Activated T-cell treated with anti-CD3 and anti-CD28 coated beads, Interleukin-2, amount 50 U/mL, for 1 hour (primary cell): Measurements from ENCODE around the gene MCC.

ENCODE experiments used
- DNase-seq: peaks from one replicate; pipeline ENCODE4 v3.0.0-alpha.2; 2020

Gene MCC

GRCh38 chr5:113128082-113128481 lies 360.2 kb downstream of the MCC start:
- DNase-seq: no peak

- DNase-seq: no peak
Measured at GRCh38 chr5:113127021-113127420, 361.2 kb downstream of the MCC start.

GRCh38 chr5:113125371-113125770 lies 362.9 kb downstream of the MCC start:
- DNase-seq: no peak

DNA sequence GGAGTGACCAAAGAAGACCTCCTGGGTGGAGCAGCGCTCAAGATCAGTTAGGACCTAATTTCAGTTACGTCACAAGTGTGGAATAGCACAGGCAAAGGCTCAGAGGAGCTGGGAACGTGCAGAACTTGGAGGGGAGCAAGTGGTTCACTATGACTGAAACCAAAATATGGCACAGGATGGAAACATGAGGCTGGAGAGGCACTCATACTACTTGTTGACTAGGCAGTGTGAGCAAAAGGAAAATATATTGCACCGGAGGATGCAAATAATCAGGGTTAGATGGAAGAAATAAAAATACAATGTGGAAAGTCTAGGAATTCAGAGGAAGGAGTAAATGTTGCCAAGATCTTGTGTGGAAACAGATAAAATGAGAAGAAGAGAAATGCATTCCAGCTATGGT lies 363.3 kb downstream of the MCC start:
- no peak for DNase-seq

GRCh38 chr5:113124265-113124664 lies 364.0 kb downstream of the MCC start:
- no peak for DNase-seq

DNA sequence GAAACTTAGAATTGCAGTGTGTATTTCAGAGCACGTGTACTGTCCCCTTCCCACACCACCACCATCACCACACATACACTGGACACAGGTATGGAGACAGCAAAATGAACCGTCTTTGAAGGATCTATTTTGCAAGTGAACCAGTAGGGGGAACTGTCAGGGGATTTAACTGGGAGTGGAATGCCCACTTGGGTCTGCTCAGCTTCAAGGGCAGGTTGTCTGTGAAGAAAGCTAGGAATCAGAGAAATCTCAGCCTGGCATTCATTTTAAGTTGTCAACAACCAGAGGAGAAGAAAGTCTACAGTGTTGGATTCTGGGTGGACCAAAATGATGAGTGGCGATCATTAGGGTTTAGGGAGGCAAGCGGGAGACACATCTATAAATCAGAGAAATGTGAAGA lies 364.6 kb downstream of the MCC start:
- no peak for DNase-seq

- no peak for DNase-seq
Measured at GRCh38 chr5:113122053-113122452, 366.2 kb downstream of the MCC start.

DNA sequence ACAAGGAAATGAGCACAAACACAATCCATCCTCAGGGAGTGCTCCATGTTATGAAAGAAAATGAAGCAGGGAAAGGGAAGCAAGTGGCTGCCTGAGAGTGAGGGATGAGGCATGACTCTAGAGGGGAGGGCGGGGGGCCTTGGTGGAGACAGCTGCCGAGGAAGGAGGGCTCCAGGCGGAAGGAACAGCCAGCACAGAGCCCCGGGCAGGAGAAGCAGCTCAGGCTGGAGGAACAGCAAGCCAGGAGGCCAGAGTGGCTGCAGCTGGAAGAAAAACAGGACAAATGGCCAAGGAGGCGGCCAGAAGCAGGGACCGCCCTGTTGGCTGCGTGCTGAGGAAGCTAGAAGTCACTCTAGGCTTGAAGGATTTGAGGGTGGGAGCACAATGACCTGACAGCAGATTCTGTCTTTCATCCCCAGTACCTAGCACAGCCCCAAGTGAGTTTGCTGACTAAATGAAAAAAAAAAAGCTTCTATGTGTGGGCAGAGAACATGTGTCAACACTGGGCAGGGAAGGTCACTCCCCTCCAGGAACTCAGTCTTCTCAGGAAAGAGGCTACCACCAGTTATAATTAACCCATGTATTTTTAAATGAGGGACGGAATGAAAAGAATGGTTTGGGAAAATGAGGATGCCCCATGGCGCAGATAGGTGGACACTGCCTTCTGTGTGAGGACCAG lies 368.9 kb downstream of the MCC start:
- DNase-seq: no peak

DNA sequence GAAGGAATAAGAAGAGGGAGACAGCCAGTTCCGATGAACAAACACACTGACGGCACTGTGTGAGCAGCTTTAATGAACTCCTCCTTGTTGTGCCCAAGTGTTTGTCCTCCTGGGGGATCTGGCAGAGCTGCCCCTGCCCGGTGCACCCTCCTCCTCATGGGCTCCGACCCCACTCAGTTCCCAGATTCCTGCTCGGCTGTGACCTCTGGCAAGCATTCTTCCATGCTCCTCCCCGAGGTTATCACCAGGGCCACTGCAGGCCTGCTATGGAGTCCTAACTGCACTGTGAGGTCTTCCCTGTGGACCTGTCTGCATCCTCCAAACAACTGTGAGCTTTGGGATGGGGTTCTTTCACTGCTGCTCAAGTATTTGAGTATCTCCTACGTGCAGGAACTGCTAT lies 369.5 kb downstream of the MCC start:
- DNase-seq: no peak

- DNase-seq: no peak
Measured at GRCh38 chr5:113118298-113118697, 370.0 kb downstream of the MCC start.

- DNase-seq: no peak
Measured at GRCh38 chr5:113117543-113118115, 370.6 kb downstream of the MCC start.

DNA sequence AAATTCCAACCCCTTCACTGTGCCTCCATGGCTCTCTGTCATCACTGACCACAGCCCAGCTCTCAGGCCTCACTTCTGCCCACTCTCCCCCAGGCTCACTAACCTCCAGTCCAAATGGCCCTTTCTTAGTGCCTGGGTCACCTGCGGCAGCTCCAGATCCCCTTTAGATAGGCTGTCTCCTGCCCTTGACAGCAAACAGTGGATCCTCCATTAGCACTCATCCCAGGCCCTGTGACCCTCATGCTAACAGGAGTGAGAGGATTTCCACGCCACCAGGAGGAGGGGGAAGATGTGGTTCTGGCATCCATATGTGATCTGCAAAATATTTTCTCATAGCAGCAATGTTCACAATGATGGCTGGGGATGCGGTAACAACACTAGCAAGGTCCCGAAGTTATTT lies 372.3 kb downstream of the MCC start:
- DNase-seq: no peak

GRCh38 chr5:113115061-113115460 lies 373.2 kb downstream of the MCC start:
- DNase-seq: no peak

GRCh38 chr5:113114559-113114958 lies 373.7 kb downstream of the MCC start:
- no peak for DNase-seq

- DNase-seq: no peak
Measured at GRCh38 chr5:113112435-113112834, 375.8 kb downstream of the MCC start.

- DNase-seq: no peak
Measured at GRCh38 chr5:113110117-113110516, 378.1 kb downstream of the MCC start.

- DNase-seq: no peak
Measured at GRCh38 chr5:113109344-113109743, 378.9 kb downstream of the MCC start.

DNA sequence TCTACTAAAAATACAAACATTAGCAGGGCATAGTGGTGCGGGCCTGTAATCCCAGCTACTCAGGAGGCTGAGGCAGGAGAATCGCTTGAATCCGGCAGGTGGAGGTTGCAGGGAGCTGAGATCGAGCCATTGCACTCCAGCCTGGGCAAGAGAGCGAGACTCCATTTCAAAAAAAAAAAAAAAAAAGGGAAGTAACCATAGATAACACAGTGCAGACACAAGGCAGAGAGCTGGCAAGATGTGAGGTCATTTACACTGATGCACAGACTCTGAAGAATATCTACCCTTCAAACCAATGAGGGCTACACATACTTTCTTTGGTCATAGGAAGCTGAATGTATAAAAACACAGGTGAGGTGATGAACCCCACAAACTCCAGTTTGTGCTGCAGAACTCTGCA lies 379.8 kb downstream of the MCC start:
- no peak for DNase-seq

GRCh38 chr5:113106821-113107220 lies 381.4 kb downstream of the MCC start:
- no peak for DNase-seq

- no peak for DNase-seq
Measured at GRCh38 chr5:113105693-113106280, 382.5 kb downstream of the MCC start.

DNA sequence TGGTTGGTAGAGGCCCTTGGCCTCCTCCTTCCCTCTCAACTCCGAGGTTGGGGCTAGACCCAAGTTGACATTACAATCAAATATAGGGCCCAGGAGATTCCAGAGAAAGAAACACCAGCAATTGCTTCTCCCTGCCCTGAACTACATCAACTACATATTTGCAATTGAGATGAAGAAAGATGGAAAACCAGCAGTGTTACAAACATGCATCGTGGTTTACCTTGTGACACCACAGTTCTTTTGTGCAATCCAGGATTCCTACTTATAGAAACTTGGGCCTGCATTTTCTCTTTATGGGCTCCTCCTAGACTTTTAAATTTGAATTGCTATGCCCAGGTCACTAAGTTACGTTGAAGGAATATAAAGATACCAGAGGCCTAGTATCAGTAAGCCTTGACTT lies 384.9 kb downstream of the MCC start:
- no peak for DNase-seq

GRCh38 chr5:113102121-113102531 lies 386.1 kb downstream of the MCC start:
- DNase-seq: no peak

DNA sequence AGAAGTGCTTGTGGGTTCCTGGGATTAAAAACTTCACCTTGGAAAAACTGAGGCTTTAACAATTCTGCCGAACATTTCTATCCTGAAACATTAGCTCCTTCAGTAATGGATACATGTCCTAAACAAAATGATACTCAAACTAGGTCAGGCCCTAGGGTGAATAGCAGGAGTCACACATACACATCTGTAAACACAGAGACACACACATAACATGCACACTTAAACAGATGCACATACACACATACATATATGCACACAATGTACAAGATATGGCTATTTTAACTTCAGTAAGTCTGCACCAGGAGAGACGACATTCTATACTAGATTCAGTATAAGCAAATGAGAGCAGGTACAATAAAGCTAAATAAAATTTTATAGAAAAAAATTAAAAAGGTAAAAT lies 387.3 kb downstream of the MCC start:
- no peak for DNase-seq

DNA sequence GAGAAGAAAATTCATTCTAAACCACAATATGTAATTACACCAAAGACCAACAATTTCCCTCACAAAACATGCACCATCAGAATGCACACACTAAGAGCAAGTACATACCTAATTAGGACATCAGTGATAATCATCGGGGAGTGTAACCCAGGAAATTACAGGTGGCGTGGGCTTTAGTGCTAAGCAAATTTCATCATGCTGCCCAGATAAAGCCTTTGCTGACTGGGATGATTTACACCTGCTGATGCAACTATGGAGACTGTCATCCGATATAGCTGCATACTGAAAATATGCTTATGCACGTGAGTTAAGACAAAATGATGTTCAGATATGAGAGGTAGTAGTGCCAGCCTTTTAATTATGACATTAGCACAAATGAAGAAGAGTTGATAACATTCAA lies 388.4 kb downstream of the MCC start:
- no peak for DNase-seq

DNA sequence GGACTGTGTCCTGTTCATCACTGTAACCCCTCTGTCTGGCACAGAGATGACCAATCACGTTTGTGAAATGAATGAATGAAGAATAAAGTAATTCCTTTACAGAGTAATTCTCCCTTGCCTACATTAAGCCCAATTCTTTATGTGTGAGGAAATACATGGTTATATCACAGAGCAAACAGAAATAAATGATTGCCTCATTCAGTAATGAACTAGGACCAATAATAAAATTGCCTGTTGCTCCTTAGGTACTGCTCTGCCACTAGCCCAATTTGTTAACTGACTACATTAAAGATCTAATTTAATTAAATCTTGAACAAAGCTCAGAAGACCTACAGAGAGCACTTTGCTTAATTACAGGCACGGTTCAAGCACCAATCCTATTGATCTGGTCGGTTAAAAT lies 389.9 kb downstream of the MCC start:
- DNase-seq: no peak
